SK-N-SH (cell line): Measurements from ENCODE around the gene GAN.
"Not testable (repeated sequence)": the region's sequence is repeated elsewhere in the genome, so short reads cannot be mapped to it uniquely, and the experiment has no call there.

Experiments used
- JUND ChIP-seq: IDR thresholded peaks from 2 replicates; pipeline ENCODE4 v1.4.0; 2012
- POLR2AphosphoS5 ChIP-seq: IDR thresholded peaks from 2 replicates; pipeline ENCODE4 v1.6.1; 2012; ENCODE audit warnings: low read depth, low read length
- RFX5 ChIP-seq: IDR thresholded peaks from 2 replicates; pipeline ENCODE4 v1.6.1; 2012; ENCODE audit warnings: mild to moderate bottlenecking, improper control_type of control experiment, low read length
- USF1 ChIP-seq: IDR thresholded peaks from 2 replicates; pipeline ENCODE4 v1.4.0; 2012; ENCODE audit warnings: low read depth, borderline replicate concordance

- TF ChIP-seq POLR2AphosphoS5, RFX5, USF1, JUND: not testable (repeated sequence)
These were observed 30.4 kb downstream of the GAN start for GRCh38 chr16:81345172-81345571.
